Measurements from ENCODE around the gene SLC38A7.
"Not testable (repeated sequence)": the region's sequence is repeated elsewhere in the genome, so short reads cannot be mapped to it uniquely, and the experiment has no call there.

SLC38A7 gene

DNA sequence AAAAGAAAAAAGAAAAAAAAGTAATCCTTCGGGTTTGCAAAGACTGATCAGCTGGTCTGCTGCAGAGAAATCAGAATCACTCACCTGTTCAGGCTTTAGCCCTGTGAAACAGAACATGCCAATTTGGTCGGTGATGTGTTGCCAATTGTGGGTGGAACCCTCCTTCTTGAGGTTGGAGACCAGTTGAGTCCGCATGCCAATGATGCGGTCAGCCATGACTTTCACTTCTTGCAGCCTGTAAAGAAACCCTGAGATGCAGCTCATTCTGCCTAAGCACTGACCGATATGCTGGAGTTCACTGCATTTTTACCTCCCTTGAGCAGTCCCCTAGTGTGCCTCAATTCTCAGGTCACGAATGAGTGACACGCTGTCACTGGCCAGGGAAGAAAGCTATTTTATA lies 24.8 kb upstream of the SLC38A7 start:
- peaks cover 65% of the 10 kb centered on the region for H3K36me3 ChIP-seq (ENCODE audit: insufficient read depth, low read length)
- H3K9me3 ChIP-seq (ENCODE audit: low read length) = peaks cover 2% of the 10 kb centered on the region
- H2AFZ ChIP-seq (ENCODE audit: low read depth, low read length) = no peak overlapping the region
- H3K4me3 ChIP-seq (ENCODE audit: low read length) = no peak overlapping the region
- no peaks in the 10 kb centered on the region for H3K27me3 ChIP-seq (ENCODE audit: insufficient read depth, low read length)
- no peaks in the 10 kb centered on the region for H3K4me1 ChIP-seq (ENCODE audit: insufficient read depth, low read length)

DNA sequence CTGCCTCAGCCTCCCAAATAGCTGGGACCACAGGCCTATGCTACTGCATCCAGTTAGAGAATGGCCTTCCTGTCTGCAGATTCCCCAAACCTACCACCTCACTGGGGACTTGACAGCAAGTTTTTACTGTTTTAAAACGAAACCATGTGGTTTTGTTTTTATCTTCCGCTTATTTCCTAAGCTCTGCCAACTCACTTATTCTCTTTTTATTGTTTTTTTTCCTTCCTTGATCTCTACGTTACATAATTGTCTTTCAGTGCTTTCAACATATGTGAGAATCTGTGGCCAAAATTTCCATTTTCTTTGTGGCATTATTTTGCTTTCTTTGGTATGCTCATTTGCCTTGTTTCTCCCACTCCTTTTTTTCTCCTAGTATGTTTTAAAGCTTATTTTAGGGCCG lies 14.6 kb upstream of the SLC38A7 start:
- Histone ChIP-seq H3K9me3 (ENCODE audit: low read length) (no peaks in the 10 kb centered on the region), H3K27me3 (ENCODE audit: insufficient read depth, low read length) (no peaks in the 10 kb centered on the region), H2AFZ (ENCODE audit: low read depth, low read length) (no peak overlapping the region), H3K4me1 (ENCODE audit: insufficient read depth, low read length) (no peaks in the 10 kb centered on the region), H3K36me3 (ENCODE audit: insufficient read depth, low read length) (no peaks in the 10 kb centered on the region), H3K4me3 (ENCODE audit: low read length) (no peak overlapping the region)

DNA sequence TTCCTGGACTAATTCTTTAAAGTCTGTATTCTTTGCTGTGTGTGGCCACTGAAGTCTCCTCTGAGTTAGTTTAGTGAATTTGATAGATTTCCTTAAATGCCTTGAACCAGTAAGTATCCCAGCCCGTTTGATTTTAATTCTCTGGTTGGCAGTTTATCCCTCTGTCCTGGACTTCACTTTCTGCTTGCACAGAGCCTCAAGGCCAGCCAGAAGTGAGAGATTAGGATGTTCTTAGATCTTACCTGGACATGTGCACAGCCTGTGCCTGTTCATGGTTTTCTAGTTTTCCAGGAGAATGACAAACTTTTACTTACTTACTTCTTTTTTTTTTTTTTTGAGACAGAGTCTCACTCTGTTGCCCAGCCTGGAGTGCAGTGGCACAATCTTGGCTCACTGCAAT lies 10.8 kb upstream of the SLC38A7 start:
- Histone ChIP-seq H3K9me3 (ENCODE audit: low read length) (no peaks in the 10 kb centered on the region), H3K36me3 (ENCODE audit: insufficient read depth, low read length) (no peaks in the 10 kb centered on the region), H3K4me3 (ENCODE audit: low read length) (no peak overlapping the region), H3K27me3 (ENCODE audit: insufficient read depth, low read length) (no peaks in the 10 kb centered on the region), H3K4me1 (ENCODE audit: insufficient read depth, low read length) (no peaks in the 10 kb centered on the region), H2AFZ (ENCODE audit: low read depth, low read length) (no peak overlapping the region)

DNA sequence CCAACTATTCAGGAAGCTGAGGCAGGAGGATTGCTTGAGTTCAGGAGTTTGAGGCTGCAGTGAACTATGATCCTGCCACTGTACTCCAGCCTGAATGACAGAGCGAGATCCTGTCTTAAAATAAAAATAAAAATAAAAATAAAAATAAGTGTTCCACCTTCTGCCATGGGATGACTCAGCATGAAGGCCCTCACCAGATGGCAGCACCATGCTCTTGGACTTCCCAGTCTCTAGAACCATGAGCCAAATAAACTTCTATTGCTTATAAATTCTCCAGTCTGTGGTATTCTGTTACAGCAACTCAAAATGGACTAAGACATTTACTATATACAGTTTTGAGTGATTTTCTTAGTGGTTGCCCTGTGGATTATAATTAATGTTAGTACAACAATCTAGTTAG lies 7.9 kb upstream of the SLC38A7 start:
- Histone ChIP-seq H3K36me3 (ENCODE audit: insufficient read depth, low read length) (no peaks in the 10 kb centered on the region), H3K9me3 (ENCODE audit: low read length) (no peaks in the 10 kb centered on the region), H3K27me3 (ENCODE audit: insufficient read depth, low read length) (no peaks in the 10 kb centered on the region), H2AFZ (ENCODE audit: low read depth, low read length) (no peak overlapping the region), H3K4me1 (ENCODE audit: insufficient read depth, low read length) (no peaks in the 10 kb centered on the region), H3K4me3 (ENCODE audit: low read length) (no peak overlapping the region)

DNA sequence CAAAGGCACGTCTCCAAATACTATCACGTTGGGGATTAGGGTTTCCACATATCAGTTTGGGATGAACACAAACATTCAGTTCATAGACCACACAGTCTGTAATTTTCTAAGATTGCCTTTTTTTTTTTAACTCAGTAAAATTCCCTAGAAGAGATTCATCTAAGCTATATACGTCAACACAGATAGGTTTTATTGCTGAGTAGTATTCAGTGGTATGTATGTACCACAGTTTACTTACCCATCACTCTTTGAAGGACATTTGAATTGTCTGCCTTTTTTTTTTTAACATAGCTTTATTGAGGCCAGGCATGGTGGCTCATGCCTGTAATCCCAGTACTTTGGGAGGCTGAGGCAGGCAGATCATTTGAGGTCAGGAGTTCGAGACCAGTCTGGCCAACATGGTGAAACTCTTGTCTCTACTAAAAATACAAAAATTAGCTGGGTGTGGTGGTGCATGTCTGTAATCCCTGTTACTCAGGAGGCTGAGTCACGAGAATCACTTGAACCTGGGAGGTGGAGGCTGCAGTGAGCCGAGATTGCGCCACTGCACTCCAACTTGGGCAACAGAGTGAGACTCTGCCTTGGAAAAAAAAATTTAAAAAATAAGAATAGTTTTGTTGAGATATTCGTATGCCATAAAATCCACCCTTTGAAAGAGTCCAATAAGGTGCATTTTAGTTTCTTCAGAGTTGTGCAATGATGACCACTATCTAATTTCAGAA lies 2.6 kb upstream of the SLC38A7 start:
- peaks cover 13% of the 10 kb centered on the region for H3K4me1 ChIP-seq (ENCODE audit: insufficient read depth, low read length)
- not testable (repeated sequence) for H3K9me3 ChIP-seq (ENCODE audit: low read length); H3K27me3 ChIP-seq (ENCODE audit: insufficient read depth, low read length); H2AFZ ChIP-seq (ENCODE audit: low read depth, low read length); H3K4me3 ChIP-seq (ENCODE audit: low read length); H3K36me3 ChIP-seq (ENCODE audit: insufficient read depth, low read length)

DNA sequence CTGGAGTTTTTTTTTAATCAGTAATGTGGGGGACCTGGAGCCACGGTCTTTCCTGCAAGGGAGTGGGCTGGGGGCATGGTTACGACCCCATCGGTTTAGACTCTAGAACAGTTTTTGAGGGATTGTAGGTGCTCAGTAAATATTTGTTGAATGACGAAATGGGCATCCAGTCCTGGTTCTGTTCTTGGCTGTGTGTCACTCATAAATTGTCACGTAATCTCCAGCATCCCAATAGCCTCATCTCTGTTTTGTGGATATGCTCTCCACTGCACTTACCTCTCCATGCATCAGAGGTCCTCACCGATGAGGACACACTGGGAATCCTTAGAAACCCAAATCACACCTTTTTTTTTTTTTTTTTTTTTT lies 497 bp upstream of the SLC38A7 start:
- H2AFZ ChIP-seq (ENCODE audit: low read depth, low read length) = peak overlapping the region; percentile 71
- H3K4me1 ChIP-seq (ENCODE audit: insufficient read depth, low read length) = peaks cover 13% of the 10 kb centered on the region
- H3K4me3 ChIP-seq (ENCODE audit: low read length) = peak overlapping the region; percentile 84
- H3K9me3 ChIP-seq (ENCODE audit: low read length) = no peaks in the 10 kb centered on the region
- H3K36me3 ChIP-seq (ENCODE audit: insufficient read depth, low read length) = peaks cover 6% of the 10 kb centered on the region
- no peaks in the 10 kb centered on the region for H3K27me3 ChIP-seq (ENCODE audit: insufficient read depth, low read length)

DNA sequence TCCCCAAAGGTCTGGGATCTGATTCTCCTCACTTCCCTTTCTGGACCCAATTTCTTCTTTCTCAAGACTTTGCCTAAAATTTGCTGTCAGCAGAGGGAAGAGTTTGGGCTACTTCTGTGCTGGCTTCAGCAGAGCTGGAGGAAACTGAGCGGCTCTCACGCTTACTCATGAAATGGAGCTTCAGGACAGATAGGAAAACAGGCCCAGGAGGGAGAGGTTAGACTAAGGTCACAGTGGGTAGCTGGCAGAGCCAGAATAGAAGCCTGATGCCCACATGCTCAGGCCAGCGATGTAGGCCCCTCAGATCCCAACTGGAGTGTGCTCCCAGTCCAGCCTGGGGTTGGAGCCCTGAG lies 593 bp downstream of the SLC38A7 start:
- peak overlapping the region; percentile 71 for H2AFZ ChIP-seq (ENCODE audit: low read depth, low read length)
- H3K9me3 ChIP-seq (ENCODE audit: low read length) = no peaks in the 10 kb centered on the region
- H3K27me3 ChIP-seq (ENCODE audit: insufficient read depth, low read length) = no peaks in the 10 kb centered on the region
- peaks cover 11% of the 10 kb centered on the region for H3K36me3 ChIP-seq (ENCODE audit: insufficient read depth, low read length)
- peaks cover 13% of the 10 kb centered on the region for H3K4me1 ChIP-seq (ENCODE audit: insufficient read depth, low read length)
- H3K4me3 ChIP-seq (ENCODE audit: low read length) = peak overlapping the region; percentile 84

DNA sequence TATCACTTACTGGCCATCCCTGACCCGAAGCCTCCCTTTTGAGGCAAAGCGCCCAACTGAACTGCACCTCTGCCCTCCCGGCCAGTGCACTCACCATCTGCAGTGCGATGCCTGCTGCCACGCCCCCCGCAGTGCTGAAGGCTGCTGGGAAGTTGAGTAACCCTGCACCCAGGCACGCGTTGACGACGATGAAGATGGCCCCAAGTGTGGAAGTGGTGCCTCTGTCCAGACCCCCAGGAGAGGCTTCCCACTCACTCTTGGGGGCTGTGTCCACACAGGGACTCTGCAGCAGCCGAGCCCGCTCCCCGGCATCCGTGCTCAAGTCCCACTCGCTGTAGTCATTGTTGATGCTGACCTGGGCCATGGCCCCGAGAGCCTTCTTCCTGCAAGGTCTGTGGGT lies 4.8 kb downstream of the SLC38A7 start:
- no peaks in the 10 kb centered on the region for H3K27me3 ChIP-seq (ENCODE audit: insufficient read depth, low read length)
- H3K4me3 ChIP-seq (ENCODE audit: low read length) = no peak overlapping the region
- peaks cover 13% of the 10 kb centered on the region for H3K4me1 ChIP-seq (ENCODE audit: insufficient read depth, low read length)
- peaks cover 38% of the 10 kb centered on the region for H3K36me3 ChIP-seq (ENCODE audit: insufficient read depth, low read length)
- H2AFZ ChIP-seq (ENCODE audit: low read depth, low read length) = no peak overlapping the region
- H3K9me3 ChIP-seq (ENCODE audit: low read length) = no peaks in the 10 kb centered on the region

DNA sequence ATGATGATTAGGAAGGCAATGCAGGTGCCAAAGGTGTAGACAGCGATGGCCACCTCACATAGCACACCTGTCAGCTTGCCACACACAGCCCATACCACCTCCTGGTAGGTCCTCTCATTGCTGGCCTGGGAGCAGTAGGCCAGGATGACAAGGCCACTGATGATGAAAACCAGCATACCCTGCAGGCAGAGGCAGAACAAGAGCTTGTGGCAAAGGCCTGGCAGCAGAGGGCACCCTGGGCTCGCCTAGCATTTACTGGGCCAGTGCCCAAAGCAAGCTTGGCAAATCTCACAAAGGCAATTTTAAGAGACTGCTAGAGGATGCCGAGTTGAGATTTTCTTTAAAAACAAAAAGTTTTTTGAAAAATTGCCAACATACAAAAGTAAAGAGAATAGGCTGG lies 5.9 kb downstream of the SLC38A7 start:
- H2AFZ ChIP-seq (ENCODE audit: low read depth, low read length) = no peak overlapping the region
- H3K4me3 ChIP-seq (ENCODE audit: low read length) = no peak overlapping the region
- no peaks in the 10 kb centered on the region for H3K9me3 ChIP-seq (ENCODE audit: low read length)
- peaks cover 38% of the 10 kb centered on the region for H3K36me3 ChIP-seq (ENCODE audit: insufficient read depth, low read length)
- no peaks in the 10 kb centered on the region for H3K27me3 ChIP-seq (ENCODE audit: insufficient read depth, low read length)
- H3K4me1 ChIP-seq (ENCODE audit: insufficient read depth, low read length) = peaks cover 7% of the 10 kb centered on the region

DNA sequence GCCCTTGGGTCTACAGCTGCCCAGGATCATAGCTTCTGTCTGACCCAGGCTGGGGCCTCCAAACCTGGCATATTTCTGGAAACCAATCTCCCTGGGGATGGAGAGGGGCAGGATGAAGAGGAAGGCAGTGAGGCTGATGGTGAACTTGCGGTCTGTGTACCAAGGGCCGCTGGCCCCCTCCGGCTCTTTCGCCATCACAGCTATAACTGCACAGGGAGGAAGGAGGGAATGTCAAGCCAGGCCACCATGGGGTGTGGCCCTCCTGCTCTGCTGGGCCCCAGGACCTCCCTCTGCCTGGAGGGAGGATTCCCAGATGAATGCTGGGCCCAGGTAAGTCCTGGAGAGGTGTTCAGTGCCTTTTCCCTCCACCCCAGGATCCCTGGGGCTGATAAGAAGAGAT lies 6.3 kb downstream of the SLC38A7 start:
- Histone ChIP-seq H3K9me3 (ENCODE audit: low read length) (no peaks in the 10 kb centered on the region), H3K4me1 (ENCODE audit: insufficient read depth, low read length) (peaks cover 2% of the 10 kb centered on the region), H3K27me3 (ENCODE audit: insufficient read depth, low read length) (no peaks in the 10 kb centered on the region), H2AFZ (ENCODE audit: low read depth, low read length) (no peak overlapping the region), H3K36me3 (ENCODE audit: insufficient read depth, low read length) (peaks cover 38% of the 10 kb centered on the region), H3K4me3 (ENCODE audit: low read length) (no peak overlapping the region)

DNA sequence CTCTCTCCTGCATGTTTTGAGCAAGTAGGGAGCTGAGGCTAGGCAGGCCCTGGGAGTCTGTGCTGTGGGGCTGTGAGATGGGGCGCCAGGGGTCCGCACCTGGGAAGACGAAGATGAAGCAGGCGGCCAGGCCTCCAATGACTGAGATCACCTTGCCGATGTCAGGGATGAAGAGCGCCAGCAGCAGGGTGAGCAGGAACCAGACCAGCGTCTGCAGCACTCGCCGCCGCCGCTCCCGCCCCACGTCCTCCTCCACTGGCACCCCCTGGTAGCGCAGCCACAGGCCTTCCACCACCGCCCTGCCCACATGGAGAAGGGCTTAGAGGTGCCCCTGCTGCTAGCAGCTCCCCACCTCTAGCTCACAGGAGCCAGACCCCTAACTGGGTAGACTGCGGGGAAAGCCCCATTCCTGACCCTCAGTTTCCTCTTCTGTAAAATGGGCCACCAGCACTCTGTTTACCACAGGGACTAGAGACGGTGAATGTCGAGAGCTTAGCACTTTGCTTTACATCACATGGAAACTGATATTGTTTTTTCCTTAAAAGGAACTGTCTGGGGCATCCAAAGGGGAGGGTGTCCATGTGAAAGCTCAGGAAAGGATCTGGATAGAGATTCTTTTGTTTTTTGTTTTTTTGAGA lies 13.5 kb downstream of the SLC38A7 start:
- Histone ChIP-seq H3K4me3 (ENCODE audit: low read length) (no peak overlapping the region), H3K36me3 (ENCODE audit: insufficient read depth, low read length) (peaks cover 18% of the 10 kb centered on the region), H3K27me3 (ENCODE audit: insufficient read depth, low read length) (no peaks in the 10 kb centered on the region), H3K9me3 (ENCODE audit: low read length) (no peaks in the 10 kb centered on the region), H3K4me1 (ENCODE audit: insufficient read depth, low read length) (no peaks in the 10 kb centered on the region), H2AFZ (ENCODE audit: low read depth, low read length) (no peak overlapping the region)

DNA sequence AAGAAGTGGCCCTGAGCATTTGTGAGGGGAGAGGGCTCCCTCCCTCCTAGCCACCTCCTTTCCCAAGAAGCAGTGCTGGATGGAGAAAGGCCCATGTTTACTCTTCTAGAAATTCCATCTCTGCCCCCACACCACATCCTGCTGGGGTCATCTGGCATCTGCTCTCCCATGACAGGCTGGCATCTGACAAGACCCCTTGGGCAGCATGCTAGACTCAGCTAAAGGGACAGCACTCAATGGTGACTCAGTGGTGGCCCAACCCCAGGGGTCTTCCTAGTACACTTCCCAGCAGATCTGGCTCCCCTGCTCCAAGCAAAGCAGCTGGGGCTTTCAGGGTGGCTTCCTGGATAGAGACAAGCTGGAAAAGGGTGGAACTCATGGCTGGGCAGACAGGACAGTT lies 14.4 kb downstream of the SLC38A7 start:
- Histone ChIP-seq H2AFZ (ENCODE audit: low read depth, low read length) (no peak overlapping the region), H3K4me1 (ENCODE audit: insufficient read depth, low read length) (no peaks in the 10 kb centered on the region), H3K36me3 (ENCODE audit: insufficient read depth, low read length) (peaks cover 11% of the 10 kb centered on the region), H3K9me3 (ENCODE audit: low read length) (no peaks in the 10 kb centered on the region), H3K4me3 (ENCODE audit: low read length) (no peak overlapping the region), H3K27me3 (ENCODE audit: insufficient read depth, low read length) (no peaks in the 10 kb centered on the region)

DNA sequence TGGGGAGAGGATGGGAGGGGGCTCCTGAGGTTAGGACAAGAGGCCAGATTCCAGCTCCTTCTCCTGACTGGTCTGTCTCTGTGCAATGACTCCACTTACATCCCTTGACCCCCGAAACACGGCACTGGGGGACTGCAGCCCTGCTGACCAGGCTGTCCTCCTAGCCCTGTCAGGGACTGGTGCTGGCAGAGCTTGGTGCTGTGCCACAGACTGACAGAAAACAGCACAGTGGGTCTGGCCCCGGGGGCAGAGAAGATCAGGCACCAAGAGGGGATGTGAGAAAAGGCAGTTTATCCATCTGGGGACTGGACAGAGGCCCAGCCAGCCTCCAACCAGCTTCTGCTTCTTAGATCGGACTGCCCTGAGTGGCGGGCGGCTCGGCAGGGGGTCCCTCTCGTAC lies 19.4 kb downstream of the SLC38A7 start:
- Histone ChIP-seq H3K9me3 (ENCODE audit: low read length) (no peaks in the 10 kb centered on the region), H3K36me3 (ENCODE audit: insufficient read depth, low read length) (peaks cover 7% of the 10 kb centered on the region), H3K4me3 (ENCODE audit: low read length) (no peak overlapping the region), H3K27me3 (ENCODE audit: insufficient read depth, low read length) (no peaks in the 10 kb centered on the region), H2AFZ (ENCODE audit: low read depth, low read length) (no peak overlapping the region), H3K4me1 (ENCODE audit: insufficient read depth, low read length) (no peaks in the 10 kb centered on the region)

Data from neuron (in vitro differentiated cells).